Esophagus muscularis mucosa (tissue), 4 donors: ENCODE measurements around the gene DLGAP4. TPM values are rescaled to one million over a fixed set of nuclear protein-coding genes. Genes with fewer than 3 reads are reported as not detected.

Source experiments
- DNase-seq: peaks from one replicate; pipeline ENCODE4 v3.0.0-alpha.2; 2017; ENCODE audit errors: extremely low spot score
- H3K27ac ChIP-seq, 4 donors: fragments of 200-600 bp; sonication (generic); replicated peaks in 1 of 4; 1 replicate in 3 of 4; 2 replicates in 1 of 4; pipeline ENCODE4 v1.5.1; 2016 to 2019; ENCODE audit warnings: mild to moderate bottlenecking in 1 of 4
- H3K27me3 ChIP-seq, 4 donors: fragments of 200-600 bp; sonication (generic); one replicate each; pipeline versions ENCODE4 v1.5.1 to v1.6.0; 2016 to 2019
- H3K36me3 ChIP-seq, 4 donors: fragments of 200-600 bp; sonication (generic); one replicate each; pipeline ENCODE4 v1.5.1; 2016 to 2019
- H3K4me1 ChIP-seq, 4 donors: fragments of 200-600 bp; sonication (generic); one replicate each; pipeline ENCODE4 v1.5.1; 2016 to 2019
- H3K4me3 ChIP-seq, 4 donors: fragments of 200-600 bp; sonication (generic); 1 replicate in 2 of 4; 2 replicates in 2 of 4; pipeline ENCODE4 v1.5.1; 2016 to 2019; ENCODE audit warnings: mild to moderate bottlenecking in 4 of 4, moderate library complexity in 1 of 4
- H3K9me3 ChIP-seq, 4 donors: fragments of 200-600 bp; sonication (generic); 1 replicate in 3 of 4; 2 replicates in 1 of 4; pipeline ENCODE4 v1.5.1; 2016 to 2019
- CTCF ChIP-seq, 3 experiments: fragments of 200-600 bp in 2 of 3; fragments of 450-650 bp in 1 of 3; sonication (generic) in 2 of 3; IDR thresholded peaks; one replicate each; pipeline ENCODE4 v1.5.1; 2017 to 2019; ENCODE audit warnings: antibody characterized with exemption in 3 of 3, mild to moderate bottlenecking in 2 of 3, moderate library complexity in 1 of 3
- EP300 ChIP-seq: sonication (generic); formaldehyde crosslinking; IDR thresholded peaks from one replicate; pipeline ENCODE4 v1.6.1; 2017; ENCODE audit warnings: antibody characterized with exemption
- POLR2A ChIP-seq: fragments of 450-650 bp; IDR thresholded peaks from one replicate; pipeline ENCODE4 v1.6.1; 2017; ENCODE audit warnings: antibody characterized with exemption, moderate library complexity, mild to moderate bottlenecking, low read depth
- POLR2AphosphoS5 ChIP-seq, 2 donors: sonication (generic); formaldehyde crosslinking; IDR thresholded peaks; one replicate each; pipeline ENCODE4 v1.6.1; 2017; ENCODE audit warnings: antibody characterized with exemption in 2 of 2
- WGBS: methylation state at CpG from one replicate; pipeline ENCODE4 v1.1.5; 2018; 5-methylcytosine and 5-hydroxymethylcytosine counted together
- intact Hi-C: fragments of 100-400 bp; cut with DNase I; formaldehyde crosslinking; loops from one replicate; pipeline ENCODE4 v1.15.1; 2023
- small RNA-seq, 3 donors: library from RNA; depleted of rRNA; stranded (forward); fragments of <200 nt; gene quantifications; one replicate each; pipeline ENCODE3, GENCODE V24; 2016
- total RNA-seq, 4 donors: library from RNA; depleted of rRNA; stranded (reverse); fragments of >200 nt; gene quantifications; one replicate each; pipeline versions ENCODE4 v1.1.0 to v1.2.1, GENCODE V29; 2016

Gene DLGAP4
- total RNA-seq, 4 donors from 2014 or later, result 43.6 to 90.0 (median 48.8) TPM

- H3K27ac ChIP-seq, result peak within 1 kb of the TSS; percentile 90 to 95 (median 95)
- no peak for DNase-seq
- H3K27me3 ChIP-seq, result no peaks in the 10 kb centered on the region
- H3K4me1 ChIP-seq, result peaks cover 15 to 49% (median 40%) of the 10 kb centered on the region in 4 donors
- intact Hi-C loops, result no loop called here
- H3K4me3 ChIP-seq, result peak within 1 kb of the TSS; percentile 91 to 94 (median 92)
- TF ChIP-seq POLR2AphosphoS5 (IDR thresholded peaks at IDR 0.05) (peak; percentile 47 to 67), CTCF (IDR thresholded peaks at IDR 0.05) (no peak), EP300 (no peak), POLR2A (no peak)
- WGBS, result 18% methylated on average over 10 of the region's 80 CpGs
- H3K36me3 ChIP-seq, result no peaks in the 10 kb centered on the region
- no peaks in the 10 kb centered on the region for H3K9me3 ChIP-seq
Observed at GRCh38 chr20:36573103-36573797, 267.1 kb downstream of the DLGAP4 start, which contains the start of gene TGIF2. Gene TGIF2, plus strand, starts transcription at chr20:36573597. Its CDS starts 5,178 bp downstream, at chr20:36578775.

- no peak for TF ChIP-seq CTCF (IDR thresholded peaks at IDR 0.05)
- TF ChIP-seq POLR2A, result no peak
- no peak for TF ChIP-seq EP300
- no peak for TF ChIP-seq POLR2AphosphoS5 (IDR thresholded peaks at IDR 0.05)
- intact Hi-C loops, result loop anchor here (2.0 kb wide), 1 partner anchor 31 kb away; the partner anchor contains the start of gene RAB5IF
- DNase-seq, result no peak
Observed at GRCh38 chr20:36573798-36574365, 267.7 kb downstream of the DLGAP4 start.

GRCh38 chr20:36574366-36575135, 268.4 kb downstream of the DLGAP4 start:
- Histone ChIP-seq H3K4me1 (peaks cover 15 to 49% (median 40%) of the 10 kb centered on the region in 4 donors), H3K4me3 (peak overlapping the region; percentile 91 to 94 (median 92)), H3K36me3 (peaks cover 2 to 11% (median 10%) of the 10 kb centered on the region in 4 donors), H3K9me3 (no peaks in the 10 kb centered on the region), H3K27ac (peak overlapping the region; percentile 90 to 95 (median 95)), H3K27me3 (no peaks in the 10 kb centered on the region)
- no peak for DNase-seq
- intact Hi-C loops, result loop anchor here (2.0 kb wide), 1 partner anchor 30 kb away; the partner anchor contains the start of gene RAB5IF
- WGBS, result 2% methylated on average over 19 of the region's 69 CpGs
- TF ChIP-seq EP300 (no peak), POLR2A (no peak), POLR2AphosphoS5 (IDR thresholded peaks at IDR 0.05) (peak in 1 of 2 donors; percentile 28), CTCF (IDR thresholded peaks at IDR 0.05) (peak in 1 of 3 experiments; percentile 3)

More at GRCh38 chr20:36573798-36574365, 267.7 kb downstream of the DLGAP4 start:
- Histone ChIP-seq H3K4me1 (peaks cover 15 to 49% (median 40%) of the 10 kb centered on the region in 4 donors), H3K27ac (peak overlapping the region; percentile 90 to 95 (median 95)), H3K4me3 (peak overlapping the region; percentile 91 to 94 (median 92)), H3K36me3 (peaks cover 0 to 5% (median 3%) of the 10 kb centered on the region in 4 donors), H3K9me3 (no peaks in the 10 kb centered on the region), H3K27me3 (no peaks in the 10 kb centered on the region)
- 0% methylated on average over 1 of the region's 53 CpGs for WGBS

- Histone ChIP-seq H3K9me3 (no peaks in the 10 kb centered on the region), H3K4me1 (peaks cover 15 to 49% (median 43%) of the 10 kb centered on the region in 4 donors), H3K4me3 (no peak overlapping the region), H3K36me3 (peaks cover 12 to 27% (median 25%) of the 10 kb centered on the region in 4 donors), H3K27me3 (no peaks in the 10 kb centered on the region), H3K27ac (peak overlapping the region; percentile 90 to 95 (median 95))
- no peak for DNase-seq
- TF ChIP-seq EP300, result no peak
- no peak for TF ChIP-seq POLR2AphosphoS5 (IDR thresholded peaks at IDR 0.05)
- no peak for TF ChIP-seq POLR2A
- TF ChIP-seq CTCF (IDR thresholded peaks at IDR 0.05), result no peak
- WGBS, result 37% methylated on average over 1 of the region's 1 CpG
- intact Hi-C loops, result no loop called here
Observed at GRCh38 chr20:36576081-36576445, 269.9 kb downstream of the DLGAP4 start.

Small RNA genes lying within 50 kb of the gene (small RNA-seq; reads per million reads assigned to genes)
- gene RF00017, result 0 reads per million in 3 donors

Other genes with a start within 250 kb of the DLGAP4 start
- gene EPB41L1, start 151.6 kb upstream of the DLGAP4 start, total RNA-seq, result 10 to 100 TPM; 27.7 to 53.8 (median 34.4) TPM
- 10 to 100 TPM; 37.8 to 53.7 (median 47.2) TPM for gene AAR2, start 69.9 kb upstream of the DLGAP4 start, total RNA-seq
- gene MYL9, start 235.2 kb downstream of the DLGAP4 start, total RNA-seq, result 1,000 to 10,000 TPM; 2,169 to 3,466 (median 2,516) TPM